NCI-H1105 (cell line): ENCODE measurements around the gene PIK3C3.

Source experiments
- DNase-seq: peaks from one replicate; lab custom pipeline; 2025; lab: John Stamatoyannopoulos, UW

The PIK3C3 gene

DNA sequence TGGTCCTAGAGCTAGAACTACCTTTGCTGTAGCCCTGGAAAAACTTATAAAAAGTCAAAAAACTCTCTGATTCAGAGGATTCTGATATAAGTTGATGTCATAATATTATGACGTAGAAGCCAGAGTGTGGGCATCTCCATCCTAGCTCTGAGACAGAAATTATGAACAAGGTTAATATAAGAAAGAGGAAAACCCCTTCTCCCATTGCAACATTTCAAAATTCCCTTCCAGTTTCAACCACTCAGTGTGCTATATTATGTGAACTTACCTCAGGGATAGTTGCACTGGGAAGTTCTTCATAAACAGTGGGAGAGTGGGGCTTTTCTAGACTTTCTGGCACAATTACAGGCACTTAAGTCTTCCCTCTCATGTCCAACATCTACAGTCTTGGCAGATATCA lies 171.6 kb downstream of the PIK3C3 start:
- no peak for DNase-seq

- DNase-seq, result peak; percentile 92
Measured at GRCh38 chr18:42131066-42131929, 176.3 kb downstream of the PIK3C3 start.

- DNase-seq, result peak; percentile 63
Measured at GRCh38 chr18:42131930-42132244, 176.9 kb downstream of the PIK3C3 start.
